ENCODE data around the gene SLC34A3. TPM values are rescaled to one million over a fixed set of nuclear protein-coding genes. Genes with fewer than 3 reads are reported as not detected.
"Not testable (repeated sequence)": the region's sequence is repeated elsewhere in the genome, so short reads cannot be mapped to it uniquely, and the experiment has no call there.

SLC34A3 gene
- total RNA-seq, 1 donor from 2014 or later, result not detected

DNA sequence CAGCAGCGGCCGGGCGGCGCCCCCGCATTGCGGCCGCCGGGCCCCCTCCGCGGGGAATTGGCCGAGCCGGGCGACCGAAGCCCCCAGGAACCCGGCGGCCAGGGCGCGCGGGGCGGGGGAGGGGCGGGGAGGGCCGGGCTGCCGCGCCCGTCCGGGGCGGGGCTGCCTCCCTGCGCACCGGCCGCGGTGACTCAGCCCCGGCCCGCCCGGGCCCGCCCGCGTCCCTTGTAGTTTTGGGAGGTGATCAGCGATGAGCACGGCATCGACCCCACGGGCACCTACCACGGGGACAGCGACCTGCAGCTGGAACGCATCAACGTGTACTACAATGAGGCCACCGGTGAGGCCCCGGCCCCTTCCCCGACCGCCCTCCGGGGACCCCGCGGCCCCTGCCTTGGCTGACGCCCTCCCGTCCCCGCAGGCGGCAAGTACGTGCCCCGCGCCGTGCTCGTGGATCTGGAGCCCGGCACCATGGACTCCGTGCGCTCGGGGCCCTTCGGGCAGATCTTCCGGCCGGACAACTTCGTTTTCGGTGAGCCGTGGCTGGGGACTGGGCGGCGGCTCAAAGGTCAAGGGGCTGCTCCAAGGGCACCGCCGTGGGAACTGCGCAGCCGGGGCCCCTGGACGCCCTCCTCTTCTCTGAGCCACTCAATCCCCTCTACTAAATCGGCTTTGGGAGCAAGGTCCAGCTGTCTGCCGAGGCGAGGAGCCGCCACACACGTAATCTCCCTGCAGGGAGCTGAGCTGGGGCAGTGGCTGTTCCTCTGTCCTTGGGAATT is 11.0 kb downstream of the SLC34A3 start:
- Histone ChIP-seq H3K4me3 (peak overlapping the region; percentile 93), H3K9me3 (no peaks in the 10 kb centered on the region), H3K27me3 (ENCODE audit: low read depth) (no peaks in the 10 kb centered on the region), H3K27ac (peak overlapping the region; percentile 90), H3K4me1 (peaks cover 51% of the 10 kb centered on the region), H3K36me3 (peaks cover 23% of the 10 kb centered on the region)
- no peak for TF ChIP-seq CTCF (IDR thresholded peaks at IDR 0.05)
- intact Hi-C loops (cut with DNase I), result no loop called here
- peak; percentile 76 for DNase-seq
- peak; percentile 8 to 38 for ATAC-seq

- H3K27ac ChIP-seq, result peak overlapping the region; percentile 90
- H3K36me3 ChIP-seq, result peaks cover 23% of the 10 kb centered on the region
- intact Hi-C loops (cut with DNase I), result no loop called here
- DNase-seq (no peak), ATAC-seq (no peak)
- peak overlapping the region; percentile 93 for H3K4me3 ChIP-seq
- H3K9me3 ChIP-seq, result no peaks in the 10 kb centered on the region
- no peaks in the 10 kb centered on the region for H3K27me3 ChIP-seq (ENCODE audit: low read depth)
- TF ChIP-seq CTCF (IDR thresholded peaks at IDR 0.05), result no peak
- H3K4me1 ChIP-seq, result peaks cover 51% of the 10 kb centered on the region
These were observed 11.8 kb downstream of the SLC34A3 start for GRCh38 chr9:137242269-137243203.

GRCh38 chr9:137243266-137243625 is 12.5 kb downstream of the SLC34A3 start:
- Histone ChIP-seq H3K4me1 (peaks cover 47% of the 10 kb centered on the region), H3K36me3 (peaks cover 23% of the 10 kb centered on the region)
- H3K9me3 ChIP-seq; ATAC-seq; H3K27ac ChIP-seq; DNase-seq; H3K4me3 ChIP-seq; H3K27me3 ChIP-seq (ENCODE audit: low read depth); intact Hi-C loops (cut with DNase I): not testable (repeated sequence)

DNA sequence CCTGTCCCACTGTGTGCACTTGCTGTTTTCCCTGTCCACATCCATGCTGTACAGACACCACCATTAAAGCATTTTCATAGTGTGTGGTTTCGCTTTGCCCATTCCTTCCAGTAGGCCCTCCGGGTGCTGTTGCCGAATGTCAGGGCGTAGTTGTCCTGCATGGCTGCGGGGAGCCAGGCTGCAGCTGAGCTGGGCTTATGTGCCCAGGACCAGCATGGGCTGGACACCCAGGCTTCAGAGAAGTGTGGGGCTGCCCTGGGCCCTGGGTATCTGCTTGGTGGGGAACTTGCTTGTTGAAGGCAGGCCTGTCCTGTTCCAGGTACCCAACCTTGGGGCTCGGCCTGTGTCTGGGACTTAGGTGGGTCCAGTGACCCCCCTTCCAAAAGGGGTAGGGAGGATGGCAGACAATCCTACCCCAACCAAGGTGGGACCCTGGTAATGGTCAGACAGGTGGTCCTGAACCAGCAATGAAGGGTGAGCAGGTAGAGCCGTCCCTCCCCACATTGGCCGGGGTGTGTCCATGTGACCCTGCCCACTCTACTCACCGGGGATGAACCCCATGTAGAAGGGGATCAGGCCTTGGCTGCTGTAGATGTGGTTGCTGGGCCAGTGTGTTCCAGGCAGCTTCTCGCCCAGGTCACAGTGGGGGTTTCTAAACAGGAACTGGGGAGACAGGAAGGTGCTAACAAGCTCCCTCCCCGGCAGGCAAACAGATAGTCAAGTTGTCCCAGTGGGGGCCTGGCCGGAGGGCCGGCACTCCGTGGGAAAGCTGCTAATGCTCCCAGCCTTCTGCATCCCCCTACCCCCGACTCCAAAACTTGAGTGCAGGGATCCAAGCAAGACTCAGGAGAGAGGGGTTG is 13.2 kb downstream of the SLC34A3 start:
- no peaks in the 10 kb centered on the region for H3K27me3 ChIP-seq (ENCODE audit: low read depth)
- intact Hi-C loops (cut with DNase I), result no loop called here
- H3K36me3 ChIP-seq, result peaks cover 23% of the 10 kb centered on the region
- no peak overlapping the region for H3K27ac ChIP-seq
- no peak for DNase-seq
- TF ChIP-seq CTCF (IDR thresholded peaks at IDR 0.05), result no peak
- no peak overlapping the region for H3K4me3 ChIP-seq
- H3K9me3 ChIP-seq, result no peaks in the 10 kb centered on the region
- H3K4me1 ChIP-seq, result peaks cover 41% of the 10 kb centered on the region
- no peak for ATAC-seq

DNA sequence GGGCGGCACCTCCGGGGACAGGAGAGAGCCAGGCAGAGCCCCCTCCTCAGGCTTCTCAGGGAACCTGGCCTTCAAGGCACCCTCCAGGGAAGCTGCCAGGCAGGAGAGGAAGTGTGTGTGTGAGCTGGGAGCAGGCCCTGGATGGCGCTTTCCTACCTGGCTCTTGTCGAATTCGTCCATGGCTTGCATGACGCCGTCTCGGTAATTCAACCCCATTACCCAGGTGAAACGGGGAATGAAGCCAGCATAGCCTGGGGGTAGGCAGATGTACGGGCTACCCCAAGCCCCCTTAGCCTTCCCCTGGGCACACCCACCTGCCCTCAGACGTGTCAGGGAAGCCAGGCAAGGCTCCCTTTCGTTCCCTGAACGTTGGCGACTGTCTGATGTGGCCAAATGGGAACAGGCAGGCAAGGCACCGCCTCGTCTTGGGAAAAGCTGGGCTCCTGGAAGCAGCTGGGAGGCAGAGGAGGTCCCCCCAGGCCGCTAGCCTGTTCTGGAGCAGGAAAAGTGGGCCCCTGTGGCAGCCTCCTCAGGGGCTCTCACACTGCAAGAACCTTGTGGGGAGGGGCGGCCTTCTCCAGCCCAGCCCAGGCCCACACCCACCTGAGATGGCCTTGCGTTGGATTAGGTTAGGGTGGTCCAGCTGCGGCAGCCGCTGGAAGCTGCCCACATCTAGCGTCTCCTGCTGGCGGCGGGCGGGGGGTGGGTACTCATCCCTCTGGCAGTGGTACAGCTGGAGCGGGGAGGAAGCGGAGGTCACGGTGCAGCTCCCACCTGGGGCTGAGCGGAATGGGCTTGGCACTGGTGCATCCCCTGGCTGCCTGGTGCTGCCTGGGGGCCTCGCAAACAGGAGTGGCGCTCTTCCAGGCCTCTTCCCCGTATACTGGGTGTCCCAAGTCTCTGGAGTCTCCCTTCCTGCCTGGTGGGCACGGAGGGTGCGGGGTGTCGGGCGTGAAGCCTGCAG is 14.1 kb downstream of the SLC34A3 start:
- intact Hi-C loops (cut with DNase I), result no loop called here
- Histone ChIP-seq H3K9me3 (no peaks in the 10 kb centered on the region), H3K36me3 (peaks cover 23% of the 10 kb centered on the region), H3K4me3 (no peak overlapping the region), H3K27me3 (ENCODE audit: low read depth) (no peaks in the 10 kb centered on the region), H3K4me1 (peaks cover 32% of the 10 kb centered on the region), H3K27ac (no peak overlapping the region)
- DNase-seq (no peak), ATAC-seq (no peak)
- no peak for TF ChIP-seq CTCF (IDR thresholded peaks at IDR 0.05)

Measured in lower lobe of right lung (tissue), 2 donors.